AG09309 (cell line): Measurements from ENCODE around the gene SNX11.
"Not testable (repeated sequence)": the region's sequence is repeated elsewhere in the genome, so short reads cannot be mapped to it uniquely, and the experiment has no call there.

ENCODE experiments used
- DNase-seq: peaks from one replicate; pipeline ENCODE4 v3.0.0-alpha.2; 2010; ENCODE audit warnings: low read depth
- H3K4me3 ChIP-seq: 2 replicates; pipeline ENCODE4 v1.5.1; 2011; ENCODE audit warnings: mild to moderate bottlenecking, low read depth, low read length, moderate library complexity; ENCODE audit not compliant: control insufficient read depth
- CTCF ChIP-seq: IDR thresholded peaks from 2 replicates; pipeline ENCODE4 v1.5.1; 2011; ENCODE audit warnings: mild to moderate bottlenecking, low read depth, low read length, inconsistent platforms; ENCODE audit not compliant: insufficient read depth, control insufficient read depth; ENCODE audit errors: missing control alignments

Gene SNX11

DNA sequence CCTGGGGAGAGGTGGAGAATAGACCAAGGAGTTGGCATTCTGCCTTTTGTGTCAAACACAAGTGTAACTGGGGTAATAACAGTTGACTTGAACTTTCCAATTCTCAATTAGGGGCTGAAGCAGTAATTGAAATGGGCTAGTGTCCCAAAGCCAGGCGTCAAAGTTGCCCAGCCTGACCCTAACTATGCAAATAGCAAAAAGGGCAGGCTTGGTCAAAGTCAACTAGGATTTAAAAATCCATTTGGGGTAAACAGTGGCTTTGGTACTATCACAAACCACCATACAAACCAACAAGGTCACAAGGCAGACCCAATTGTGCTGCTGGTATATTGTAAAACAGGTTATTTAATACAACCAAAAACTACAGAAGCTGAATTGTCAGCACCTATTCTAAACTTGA, 41.4 kb upstream of the SNX11 start:
- TF ChIP-seq CTCF = no peak
- no peak for DNase-seq
- H3K4me3 ChIP-seq = no peak overlapping the region

DNA sequence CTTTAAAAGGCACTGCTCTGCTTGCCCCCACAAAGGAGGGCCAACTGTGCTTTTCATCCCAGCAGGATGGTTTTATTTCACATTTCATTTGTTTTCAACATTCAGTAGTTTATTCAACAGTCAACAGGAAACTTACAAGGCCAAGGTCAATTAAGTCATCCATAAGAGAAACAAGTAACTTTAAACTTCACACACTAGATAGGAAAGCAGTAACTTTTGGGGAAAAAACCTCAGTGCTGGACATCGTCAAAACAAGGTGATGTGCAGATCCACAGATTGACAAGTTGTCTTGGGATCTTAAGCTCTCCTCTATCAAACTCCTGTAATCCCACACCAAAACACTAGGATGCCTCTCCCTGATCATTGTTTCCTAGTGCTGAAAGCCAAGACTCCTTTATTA, 40.9 kb upstream of the SNX11 start:
- no peak for DNase-seq
- no peak for TF ChIP-seq CTCF

GRCh38 chr17:48067245-48067644, 40.3 kb upstream of the SNX11 start:
- no peak for DNase-seq
- H3K4me3 ChIP-seq = no peak overlapping the region
- no peak for TF ChIP-seq CTCF

More for the DNA sequence above, 40.9 kb upstream of the SNX11 start:
- no peak overlapping the region for H3K4me3 ChIP-seq

GRCh38 chr17:48067808-48068207, 39.8 kb upstream of the SNX11 start:
- DNase-seq, H3K4me3 ChIP-seq: not testable (repeated sequence)

DNA sequence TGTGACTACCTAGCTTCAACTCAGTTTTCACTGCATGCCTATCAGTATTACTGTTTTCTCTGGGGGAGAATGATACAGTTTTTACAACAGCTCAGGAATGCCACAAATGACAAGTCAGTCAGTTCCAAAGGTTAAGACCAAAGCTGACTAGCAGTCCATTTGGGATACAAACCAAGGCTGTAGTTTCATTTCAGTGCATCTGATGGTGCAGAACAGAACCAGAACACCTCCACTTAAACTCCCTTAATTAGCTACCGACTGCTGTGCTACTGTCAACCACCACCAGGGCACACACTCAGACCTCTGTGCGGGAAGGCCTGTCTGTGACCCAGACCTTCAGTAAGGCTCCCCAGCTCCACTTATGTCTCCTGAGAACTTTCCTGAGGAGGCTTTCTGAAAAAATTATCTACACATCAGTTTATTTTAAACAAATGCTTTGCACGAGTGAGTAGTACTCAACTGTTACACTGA, 39.0 kb upstream of the SNX11 start:
- H3K4me3 ChIP-seq = no peak overlapping the region
- no peak for DNase-seq
- peak; percentile 54 for TF ChIP-seq CTCF

DNA sequence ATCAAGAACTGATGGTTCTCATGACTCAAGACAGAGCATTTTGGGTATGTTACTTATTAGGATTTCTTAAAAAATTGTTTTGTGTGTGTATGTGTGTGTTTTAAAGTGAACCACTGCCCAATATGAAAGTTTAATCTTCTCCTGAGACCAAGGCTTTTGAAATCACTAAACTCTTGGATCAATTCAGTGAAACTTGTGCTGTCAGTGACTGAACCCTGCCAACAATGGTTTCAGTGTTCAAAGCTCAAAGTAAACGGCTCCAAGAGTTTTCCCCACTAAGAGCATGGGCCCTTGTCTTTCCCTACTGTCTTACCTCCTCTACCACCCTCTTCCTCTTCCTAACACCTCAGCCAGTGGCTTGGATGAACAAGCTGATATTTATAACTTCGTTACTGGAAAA, 37.4 kb upstream of the SNX11 start:
- no peak overlapping the region for H3K4me3 ChIP-seq
- DNase-seq = no peak
- no peak for TF ChIP-seq CTCF

DNA sequence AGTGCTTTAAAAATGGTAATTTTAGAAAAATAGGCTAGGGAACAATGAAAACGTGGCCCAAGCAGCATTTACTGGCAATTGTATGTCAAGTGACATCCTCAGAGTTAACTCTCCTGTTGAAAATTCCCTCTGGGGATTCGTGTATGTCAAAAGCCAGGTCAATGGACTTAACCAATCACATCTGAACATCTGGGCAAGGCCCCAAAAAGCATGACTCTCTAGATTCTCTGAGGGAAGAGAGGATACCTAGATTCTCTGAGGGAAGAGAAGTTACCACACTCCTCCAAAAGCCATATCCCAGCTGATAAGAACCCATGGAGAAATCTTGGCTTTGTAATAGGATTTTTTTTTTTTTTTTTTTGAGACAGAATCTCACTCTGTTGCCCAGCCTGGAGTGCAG, 35.9 kb upstream of the SNX11 start:
- TF ChIP-seq CTCF = no peak
- no peak overlapping the region for H3K4me3 ChIP-seq
- DNase-seq = no peak

DNA sequence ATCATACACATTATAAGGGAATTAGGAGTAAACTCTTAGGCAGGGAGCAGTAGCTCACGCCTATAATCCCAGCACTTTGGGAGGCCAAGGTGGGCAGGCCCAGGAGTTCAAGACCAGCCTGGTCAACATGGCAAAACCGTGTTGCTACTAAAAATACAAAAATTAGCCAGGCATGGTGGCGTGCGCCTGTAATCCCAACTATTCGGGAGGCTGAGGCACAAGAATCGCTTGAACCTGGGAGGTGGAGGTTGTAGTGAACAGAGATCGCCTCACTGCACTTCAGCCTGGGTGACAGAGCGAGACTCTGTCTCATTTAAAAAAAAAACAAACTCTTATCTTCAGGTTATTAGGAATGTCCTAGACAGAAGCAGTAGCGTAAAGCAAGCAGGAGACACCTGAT, 34.8 kb upstream of the SNX11 start:
- not testable (repeated sequence) for H3K4me3 ChIP-seq, DNase-seq

DNA sequence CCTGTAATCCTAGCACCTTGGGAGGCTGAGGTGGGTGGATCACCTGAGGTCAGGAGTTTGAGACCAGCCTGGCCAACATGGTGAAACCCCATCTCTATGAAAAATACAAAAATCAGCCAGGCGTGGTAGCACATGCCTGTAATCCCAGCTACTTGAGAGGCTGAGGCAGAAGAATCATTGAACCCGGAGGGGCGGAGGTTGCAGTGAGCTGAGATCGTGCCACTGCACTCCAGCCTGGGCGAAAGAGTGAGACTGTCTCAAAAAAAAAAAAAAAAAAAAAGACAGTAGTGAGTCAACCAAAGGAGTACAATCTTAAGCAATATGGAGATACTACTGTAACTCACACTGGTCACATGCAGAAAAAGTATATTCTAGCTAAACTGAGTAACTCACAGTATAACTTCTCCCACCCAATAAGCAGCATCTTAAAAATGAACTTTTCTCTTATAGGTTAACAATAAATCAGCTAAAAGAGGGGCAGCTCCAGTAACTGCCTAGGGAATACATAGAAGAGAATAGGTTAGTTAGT, 33.9 kb upstream of the SNX11 start:
- DNase-seq = not testable (repeated sequence)

More for the DNA sequence above, 33.9 kb upstream of the SNX11 start:
- H3K4me3 ChIP-seq = not testable (repeated sequence)
